GM18517 (cell line): ENCODE measurements around the gene PAX2.

Source experiments
- ATAC-seq: cut with Tn5 transposase; IDR thresholded peaks from one replicate; pipeline ENCODE4 v1.9.1; 2021; ENCODE audit warnings: mild to moderate bottlenecking, moderate library complexity; ENCODE audit not compliant: unreplicated experiment

PAX2 gene

GRCh38 chr10:100782461-100783244 lies 37.3 kb downstream of the PAX2 start:
- no peak for ATAC-seq

- ATAC-seq = no peak
Measured at GRCh38 chr10:100784126-100784525, 38.7 kb downstream of the PAX2 start.

- no peak for ATAC-seq
Measured at GRCh38 chr10:100786591-100786990, 41.2 kb downstream of the PAX2 start.

GRCh38 chr10:100788002-100788903 lies 42.9 kb downstream of the PAX2 start:
- ATAC-seq = no peak

- no peak for ATAC-seq
Measured at GRCh38 chr10:100790761-100791208, 45.4 kb downstream of the PAX2 start.

- no peak for ATAC-seq
Measured at GRCh38 chr10:100791369-100792058, 46.1 kb downstream of the PAX2 start.

GRCh38 chr10:100792574-100792973 lies 47.2 kb downstream of the PAX2 start:
- ATAC-seq = no peak

- no peak for ATAC-seq
Measured at GRCh38 chr10:100793055-100793454, 47.7 kb downstream of the PAX2 start.

GRCh38 chr10:100799881-100800280 lies 54.5 kb downstream of the PAX2 start:
- ATAC-seq = no peak

GRCh38 chr10:100800931-100801330 lies 55.5 kb downstream of the PAX2 start:
- ATAC-seq = no peak

- ATAC-seq = no peak
Measured at GRCh38 chr10:100802196-100802595, 56.8 kb downstream of the PAX2 start.

- ATAC-seq = no peak
Measured at GRCh38 chr10:100802607-100803006, 57.2 kb downstream of the PAX2 start.

- no peak for ATAC-seq
Measured at GRCh38 chr10:100803492-100803891, 58.1 kb downstream of the PAX2 start.

- ATAC-seq = no peak
Measured at GRCh38 chr10:100803908-100804307, 58.5 kb downstream of the PAX2 start.

GRCh38 chr10:100805543-100806355 lies 60.4 kb downstream of the PAX2 start:
- no peak for ATAC-seq

- no peak for ATAC-seq
Measured at GRCh38 chr10:100806356-100806645, 60.9 kb downstream of the PAX2 start.

- ATAC-seq = no peak
Measured at GRCh38 chr10:100807241-100807951, 62.0 kb downstream of the PAX2 start.

- ATAC-seq = no peak
Measured at GRCh38 chr10:100808876-100809275, 63.5 kb downstream of the PAX2 start.

GRCh38 chr10:100810091-100810834 lies 64.9 kb downstream of the PAX2 start:
- ATAC-seq = no peak

GRCh38 chr10:100810835-100811116 lies 65.4 kb downstream of the PAX2 start:
- no peak for ATAC-seq
